ENCODE measurements around the gene AASDHPPT. TPM values are rescaled to one million over a fixed set of nuclear protein-coding genes. Genes with fewer than 3 reads are reported as not detected.

The AASDHPPT gene
- total RNA-seq, 1 donor from 2014 or later, result 62.1 TPM

- TF ChIP-seq, protein P1, sequence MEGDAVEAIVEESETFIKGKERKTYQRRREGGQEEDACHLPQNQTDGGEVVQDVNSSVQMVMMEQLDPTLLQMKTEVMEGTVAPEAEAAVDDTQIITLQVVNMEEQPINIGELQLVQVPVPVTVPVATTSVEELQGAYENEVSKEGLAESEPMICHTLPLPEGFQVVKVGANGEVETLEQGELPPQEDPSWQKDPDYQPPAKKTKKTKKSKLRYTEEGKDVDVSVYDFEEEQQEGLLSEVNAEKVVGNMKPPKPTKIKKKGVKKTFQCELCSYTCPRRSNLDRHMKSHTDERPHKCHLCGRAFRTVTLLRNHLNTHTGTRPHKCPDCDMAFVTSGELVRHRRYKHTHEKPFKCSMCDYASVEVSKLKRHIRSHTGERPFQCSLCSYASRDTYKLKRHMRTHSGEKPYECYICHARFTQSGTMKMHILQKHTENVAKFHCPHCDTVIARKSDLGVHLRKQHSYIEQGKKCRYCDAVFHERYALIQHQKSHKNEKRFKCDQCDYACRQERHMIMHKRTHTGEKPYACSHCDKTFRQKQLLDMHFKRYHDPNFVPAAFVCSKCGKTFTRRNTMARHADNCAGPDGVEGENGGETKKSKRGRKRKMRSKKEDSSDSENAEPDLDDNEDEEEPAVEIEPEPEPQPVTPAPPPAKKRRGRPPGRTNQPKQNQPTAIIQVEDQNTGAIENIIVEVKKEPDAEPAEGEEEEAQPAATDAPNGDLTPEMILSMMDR (IDR thresholded peaks at IDR 0.05; ENCODE audit: unreplicated experiment), result no peak
- H3K4me3 Mint-ChIP-seq, result no peak overlapping the region
- H3K9me3 Mint-ChIP-seq, result peaks cover 31% of the 10 kb centered on the region
- H3K4me1 Mint-ChIP-seq, result no peaks in the 10 kb centered on the region
- DNase-seq (ENCODE audit: low spot score in 2 of 2, unreplicated experiment in 2 of 2), result no peak
- H3K36me3 Mint-ChIP-seq, result no peaks in the 10 kb centered on the region
- no peak overlapping the region for H3K27ac Mint-ChIP-seq
- no peaks in the 10 kb centered on the region for H3K27me3 Mint-ChIP-seq (ENCODE audit: low read depth)
Measured at GRCh38 chr11:106137758-106138157, 60.3 kb downstream of the AASDHPPT start.

Other genes starting within 250 kb of the AASDHPPT start
- 22.9 to 24.8 TPM (median 24.4 TPM) in 3 replicates for gene MSANTD4, start 55.4 kb upstream of the AASDHPPT start, total RNA-seq
- gene KBTBD3, start 315 bp upstream of the AASDHPPT start, total RNA-seq, result 2.8 to 4.1 TPM (median 3.5 TPM) in 3 replicates